ENCODE results near the gene MED14. TPM values are rescaled to one million over a fixed set of nuclear protein-coding genes. Genes with fewer than 3 reads are reported as not detected.
A peak's percentile ranks its signal among the peaks of the same experiment; 100 is the strongest.

Gene MED14
- total and polyA plus RNA-seq, 2 of the 4 experiments (the other 2 are of a cell fraction), result 17.6 to 25.9 TPM

DNA sequence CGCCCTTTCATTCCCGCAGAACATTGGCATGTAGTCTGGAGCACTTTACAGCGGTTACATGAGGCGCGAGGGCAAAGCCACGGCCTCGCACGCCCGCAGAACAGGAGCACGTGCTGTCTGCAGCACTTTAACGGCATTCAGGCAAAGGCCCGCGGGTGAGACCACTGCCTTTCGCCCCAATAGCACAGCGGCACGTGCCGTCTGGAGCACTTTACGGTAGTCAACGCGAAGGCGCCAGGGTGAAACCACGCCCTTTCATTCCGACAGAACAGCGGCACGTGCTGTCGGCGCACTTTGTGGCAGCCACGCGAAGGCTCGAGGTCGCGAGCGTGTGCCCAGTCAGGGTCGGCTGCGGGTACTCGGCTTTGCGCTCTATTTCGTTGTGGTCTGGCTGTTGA is 112.2 kb downstream of the MED14 start, which contains the start of gene MPC1L:
MPC1L (plus strand) TSS at position 290 of the 398 bp plus-strand sequence. CDS start 138 bp downstream, outside the sequence.
- Histone ChIP-seq H3K36me3 (ENCODE audit: control insufficient read depth, insufficient read depth, low read length) (peaks cover 3% of the 10 kb centered on the region; the same call in 1 of the 2 replicates), H2BK20ac (ENCODE audit: low read depth, low read length) (no peak within 1 kb of the TSS), H4K91ac (ENCODE audit: insufficient read depth, low read depth, low read length) (no peak within 1 kb of the TSS), H2BK120ac (ENCODE audit: low read depth, low read length) (no peak within 1 kb of the TSS), H2BK15ac (ENCODE audit: low read depth, low read length) (no peak within 1 kb of the TSS), H3K27ac (ENCODE audit: insufficient read depth, low read length) (no peak within 1 kb of the TSS), H3K9ac (ENCODE audit: low read depth, low read length) (no peak within 1 kb of the TSS), H4K20me1 (ENCODE audit: insufficient read depth, low read length) (no peaks in the 10 kb centered on the region), H4K5ac (ENCODE audit: low read depth, low read length) (no peak within 1 kb of the TSS), H4K8ac (ENCODE audit: low read depth in 2 of 2, low read length in 2 of 2) (no peak within 1 kb of the TSS), H3K9me1 (ENCODE audit: insufficient read depth, low read length) (no peaks in the 10 kb centered on the region), H2BK5ac (ENCODE audit: low read depth, low read length, poor library complexity, severe bottlenecking) (no peak within 1 kb of the TSS), H2AK5ac (ENCODE audit: low read depth, low read length) (no peak within 1 kb of the TSS), H3K79me1 (ENCODE audit: low read depth in 1 of 2, low read length in 2 of 2) (no peaks in the 10 kb centered on the region), H3K4me1 (ENCODE audit: control insufficient read depth, insufficient read depth, low read length) (no peaks in the 10 kb centered on the region), H3K14ac (replicated peaks; ENCODE audit: low read depth, low read length) (no peak within 1 kb of the TSS), H3K23ac (ENCODE audit: low read depth, low read length) (no peak within 1 kb of the TSS), H3K9me3 (ENCODE audit: control insufficient read depth, insufficient read depth, low read length) (peaks cover 2% of the 10 kb centered on the region; the same call in 1 of the 2 replicates), H2AK9ac (replicated peaks; ENCODE audit: low read depth, low read length, poor library complexity) (no peak within 1 kb of the TSS), H3K27me3 (ENCODE audit: control insufficient read depth, insufficient read depth, low read length) (peaks cover under 1% of the 10 kb centered on the region), H3K18ac (ENCODE audit: low read depth, low read length) (no peak within 1 kb of the TSS), H2AFZ (replicated peaks; ENCODE audit: low read length, poor library complexity) (peak within 1 kb of the TSS; percentile 63), H3K4me3 (ENCODE audit: insufficient read depth, low read depth, low read length) (no peak within 1 kb of the TSS), H3K56ac (ENCODE audit: extremely low read depth, insufficient read depth, low read length) (no peak within 1 kb of the TSS), H3K4me2 (ENCODE audit: low read depth, low read length) (no peak within 1 kb of the TSS), H3K4ac (ENCODE audit: low read depth, low read length) (no peak within 1 kb of the TSS)
- WGBS, 2 experiments (ENCODE audit: extremely low coverage in 2 of 2, insufficient read length in 1 of 2), result 90% methylated on average over 38 of the region's 38 CpGs; no CpG with 5 or more reads in 1 of the 2 experiments
- BruUV-seq (replicated peaks), result no TSS peak
- POLR2A ChIA-PET (ENCODE audit: unreplicated experiment), result no interaction called here
- no peak for DNase-seq
- intact Hi-C loops (cut with micrococcal nuclease) (no loop called here), in situ Hi-C loops (cut with MboI; ENCODE audit: low sequenced_read_pairs) (no loop called here), dilution Hi-C loops (cut with HindIII; ENCODE audit: low sequenced_read_pairs, unreplicated experiment) (no loop called here)
- no peak for ATAC-seq (ENCODE audit: low read depth)
- TF ChIP-seq ELK1 (IDR thresholded peaks at IDR 0.05; ENCODE audit: borderline replicate concordance, low read depth, low read length), result no peak
- no peak for TF ChIP-seq CHD1 (IDR thresholded peaks at IDR 0.05; ENCODE audit: low read depth, low read length)
- TF ChIP-seq BHLHE40 (IDR thresholded peaks at IDR 0.05; ENCODE audit: low read depth, low read length), result no peak
- no peak for TF ChIP-seq RFX5 (IDR thresholded peaks at IDR 0.05; ENCODE audit: low read depth, low read length)
- TF ChIP-seq RCOR1 (IDR thresholded peaks at IDR 0.05; ENCODE audit: insufficient replicate concordance, low read length), result no peak
- TF ChIP-seq CEBPB (IDR thresholded peaks at IDR 0.05; ENCODE audit: low read depth, low read length), result no peak
- TF ChIP-seq CTCF (conservative IDR thresholded peaks at IDR 0.05; ENCODE audit: low read depth, low read length), result no peak
- no peak for TF ChIP-seq FOS (IDR thresholded peaks at IDR 0.05; ENCODE audit: low read depth, low read length)
- TF ChIP-seq POLR2A (IDR thresholded peaks at IDR 0.05; ENCODE audit: low read depth, low read length), result no peak
- no peak for TF ChIP-seq USF2 (IDR thresholded peaks at IDR 0.05; ENCODE audit: low read depth, low read length)
- no peak for TF ChIP-seq MAZ (IDR thresholded peaks at IDR 0.05; ENCODE audit: borderline replicate concordance, low read depth, low read length)
- no peak for TF ChIP-seq RAD21 (IDR thresholded peaks at IDR 0.05; ENCODE audit: low read length)
- TF ChIP-seq SMC3 (IDR thresholded peaks at IDR 0.05; ENCODE audit: low read depth, low read length), result no peak
- TF ChIP-seq MAFK (IDR thresholded peaks at IDR 0.05; ENCODE audit: low read depth, low read length), result no peak
- TF ChIP-seq NFE2L2 (IDR thresholded peaks at IDR 0.05; ENCODE audit: low read depth, low read length), result no peak
- CTCF ChIA-PET, result no interaction called here

All from IMR-90 (cell line).